AG04450 (cell line): ENCODE results near the gene KLF9. TPM values are rescaled to one million over a fixed set of nuclear protein-coding genes. Genes with fewer than 3 reads are reported as not detected.

Experiments
- CTCF ChIA-PET: fragments of 300-600, 350-600 bp; formaldehyde crosslinking; extraction: SDS; loops from one replicate; lab custom pipeline; 2022; ENCODE audit warnings: antibody characterized with exemption, inconsistent platforms; lab: Charles Lee
- POLR2A ChIA-PET: fragments of 350-600 bp; formaldehyde crosslinking; extraction: SDS; loops from one replicate; lab custom pipeline; 2021; ENCODE audit warnings: antibody characterized with exemption, inconsistent platforms; lab: Yijun Ruan, JAX
- DNase-seq: peaks from one replicate; pipeline ENCODE4 v3.0.0-alpha.2; 2011; ENCODE audit warnings: low read depth, low spot score
- H3K27ac ChIP-seq: one replicate; pipeline ENCODE4 v1.5.1; 2012; ENCODE audit warnings: low read depth, low read length, control low read depth
- H3K27me3 ChIP-seq: one replicate; pipeline ENCODE4 v1.6.0; 2012; ENCODE audit warnings: low read length; ENCODE audit not compliant: control insufficient read depth, insufficient read depth
- H3K4me3 ChIP-seq: 2 replicates; pipeline ENCODE4 v1.5.1; 2011; ENCODE audit warnings: mild to moderate bottlenecking, low read depth, low read length, control low read depth
- H3K9me3 ChIP-seq: 2 replicates; pipeline ENCODE4 v1.5.1; 2012; ENCODE audit warnings: low read length; ENCODE audit not compliant: control insufficient read depth, insufficient read depth
- CTCF ChIP-seq: IDR thresholded peaks from 2 replicates; pipeline ENCODE4 v1.5.1; 2011; ENCODE audit warnings: low read depth, low read length, control low read depth, inconsistent platforms
- polyA plus RNA-seq: library from polyadenylated mRNA; depleted of rRNA; stranded (reverse); fragments of >200 nt; gene quantifications from 2 replicates; pipeline ENCODE4 v1.2.3, GENCODE V29; 2011

KLF9 gene
- polyA plus RNA-seq, 1 experiment, result 14.9 TPM

DNA sequence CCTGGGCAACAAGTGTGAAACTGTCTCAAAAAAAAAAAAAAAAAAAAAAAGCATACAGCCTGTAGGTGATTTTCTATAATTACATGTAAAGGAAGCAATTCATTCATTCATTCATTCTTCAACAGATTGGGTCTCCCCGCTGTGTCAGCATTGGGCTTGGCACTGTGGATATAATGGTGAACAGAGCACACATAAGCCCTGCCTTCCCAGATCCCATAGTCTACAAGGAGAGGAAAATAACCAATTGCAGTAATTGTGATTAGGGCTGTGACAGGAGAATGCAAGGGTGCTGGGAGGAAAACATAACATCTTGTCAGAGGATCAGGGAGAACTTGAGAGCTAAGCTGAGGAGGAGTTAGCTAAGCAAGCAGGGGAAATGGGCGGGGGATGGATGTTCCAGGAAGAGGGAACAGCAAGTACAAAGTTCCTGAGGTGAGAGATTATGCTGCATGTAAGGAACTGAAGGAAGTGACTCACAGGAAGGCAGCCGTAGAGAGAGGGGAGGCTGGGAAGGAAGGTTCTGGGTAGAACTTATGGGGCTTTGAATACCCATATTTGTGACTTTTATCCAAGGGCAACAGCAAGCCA is 24.0 kb upstream of the KLF9 start:
- Histone ChIP-seq H3K9me3 (no peaks in the 10 kb centered on the region), H3K27ac (no peak overlapping the region), H3K27me3 (no peaks in the 10 kb centered on the region), H3K4me3 (no peak overlapping the region)
- POLR2A ChIA-PET, result interaction anchor here (2.3 kb wide), 1 partner anchor 20 kb away, joined by 8 read pairs; no protein-coding TSS in a partner anchor
- no peak for DNase-seq
- TF ChIP-seq CTCF, result no peak
- CTCF ChIA-PET, result no interaction called here

DNA sequence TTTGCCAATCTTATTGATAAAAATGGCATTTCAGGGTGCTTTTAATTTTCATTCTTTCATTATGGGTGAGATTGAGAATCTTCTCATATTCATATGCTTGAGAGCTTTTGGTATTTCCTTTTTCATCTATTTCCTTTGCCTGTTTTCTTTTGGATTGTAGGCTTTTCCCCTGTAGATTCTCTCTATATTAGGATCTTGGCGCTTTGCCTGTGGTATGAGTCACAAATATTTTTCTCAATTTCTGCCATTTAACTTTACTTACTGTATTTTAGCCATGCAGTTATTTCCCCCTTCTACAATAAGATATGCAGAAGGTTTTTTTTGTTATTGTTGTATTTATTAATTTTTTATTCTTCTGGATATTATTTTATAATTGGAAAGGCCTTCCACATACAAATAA is 21.5 kb upstream of the KLF9 start:
- Histone ChIP-seq H3K27me3 (no peaks in the 10 kb centered on the region), H3K9me3 (no peaks in the 10 kb centered on the region), H3K27ac (no peak overlapping the region), H3K4me3 (no peak overlapping the region)
- DNase-seq, result no peak
- POLR2A ChIA-PET, result no interaction called here
- TF ChIP-seq CTCF, result no peak
- CTCF ChIA-PET, result interaction anchor here (0.7 kb wide), 1 partner anchor 84 kb away, joined by 4 read pairs; no protein-coding TSS in a partner anchor

GRCh38 chr9:70429899-70430298 is 15.4 kb upstream of the KLF9 start:
- POLR2A ChIA-PET, result no interaction called here

DNA sequence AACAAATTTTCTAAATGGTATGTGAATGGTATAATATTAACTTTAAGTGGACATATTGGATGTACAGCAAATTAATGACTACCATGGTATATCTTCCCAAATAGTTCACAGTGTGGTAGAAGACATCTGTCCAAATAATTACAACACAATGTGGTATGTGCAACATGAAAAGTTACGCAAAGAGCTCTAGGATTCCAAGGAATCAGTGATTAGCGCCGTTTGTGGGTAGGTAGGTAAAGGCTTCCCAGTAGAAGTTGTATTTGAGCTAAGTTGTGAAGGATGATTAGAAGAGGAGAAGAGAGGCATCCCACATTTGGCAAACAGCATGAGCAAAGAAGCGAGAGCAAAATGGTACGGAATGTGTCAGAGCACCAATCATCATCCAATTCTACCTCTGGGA is 14.3 kb upstream of the KLF9 start:
- no peaks in the 10 kb centered on the region for H3K27me3 ChIP-seq
- TF ChIP-seq CTCF, result no peak
- DNase-seq, result no peak
- H3K9me3 ChIP-seq, result no peaks in the 10 kb centered on the region
- CTCF ChIA-PET, result interaction anchor here (1.5 to 1.8 kb wide), 3 partner anchors 34 to 173 kb away, joined by 3 to 5 read pairs (median 5); no protein-coding TSS in a partner anchor
- no peak overlapping the region for H3K4me3 ChIP-seq
- no peak overlapping the region for H3K27ac ChIP-seq
- POLR2A ChIA-PET, result interaction anchor here (0.9 to 1.8 kb wide), 2 partner anchors 10 to 51 kb away, joined by 4 to 8 read pairs; no protein-coding TSS in a partner anchor

More at GRCh38 chr9:70429899-70430298, 15.4 kb upstream of the KLF9 start:
- Histone ChIP-seq H3K27ac (no peak overlapping the region), H3K4me3 (no peak overlapping the region), H3K27me3 (no peaks in the 10 kb centered on the region), H3K9me3 (no peaks in the 10 kb centered on the region)
- CTCF ChIA-PET, result interaction anchor here (1.5 kb wide), 1 partner anchor 172 kb away, joined by 3 read pairs; no protein-coding TSS in a partner anchor
- DNase-seq, result no peak
- TF ChIP-seq CTCF, result no peak
